Subcutaneous adipose tissue (tissue), 4 donors: ENCODE measurements around the gene HOXA6. TPM values are rescaled to one million over a fixed set of nuclear protein-coding genes. Genes with fewer than 3 reads are reported as not detected.

Experiments
- CTCF ChIP-seq: fragments of 450-650 bp; IDR thresholded peaks from one replicate; pipeline ENCODE4 v1.5.1; 2016; ENCODE audit warnings: low read depth, mild to moderate bottlenecking, control low read depth, antibody characterized with exemption, moderate library complexity
- total RNA-seq, 4 donors: library from RNA; depleted of rRNA; stranded (reverse); fragments of >200 nt; gene quantifications; one replicate each; pipeline ENCODE4 v1.1.0, GENCODE V29; 2016

Gene HOXA6
- 1 to 10 TPM; 1.3 to 5.3 (median 2.8) TPM for total RNA-seq

GRCh38 chr7:27147199-27148030, at the start of gene HOXA6:
TSS of gene HOXA6 (minus strand) at chr7:27147774. CDS start at chr7:27147749, 25 bp downstream.
- TF ChIP-seq CTCF: no peak

- TF ChIP-seq CTCF: no peak
Observed at GRCh38 chr7:27196287-27196767, 48.8 kb upstream of the HOXA6 start.

GRCh38 chr7:27194686-27195379, 47.3 kb upstream of the HOXA6 start:
- no peak for TF ChIP-seq CTCF

- no peak for TF ChIP-seq CTCF
Observed at GRCh38 chr7:27194002-27194352, 46.4 kb upstream of the HOXA6 start.

GRCh38 chr7:27193335-27194001, 45.9 kb upstream of the HOXA6 start:
- no peak for TF ChIP-seq CTCF

- no peak for TF ChIP-seq CTCF
Observed at GRCh38 chr7:27192546-27193334, 45.2 kb upstream of the HOXA6 start.
